ENCODE measurements around the gene RCOR1.
"Not testable (repeated sequence)": the region's sequence is repeated elsewhere in the genome, so short reads cannot be mapped to it uniquely, and the experiment has no call there.

Gene RCOR1

DNA sequence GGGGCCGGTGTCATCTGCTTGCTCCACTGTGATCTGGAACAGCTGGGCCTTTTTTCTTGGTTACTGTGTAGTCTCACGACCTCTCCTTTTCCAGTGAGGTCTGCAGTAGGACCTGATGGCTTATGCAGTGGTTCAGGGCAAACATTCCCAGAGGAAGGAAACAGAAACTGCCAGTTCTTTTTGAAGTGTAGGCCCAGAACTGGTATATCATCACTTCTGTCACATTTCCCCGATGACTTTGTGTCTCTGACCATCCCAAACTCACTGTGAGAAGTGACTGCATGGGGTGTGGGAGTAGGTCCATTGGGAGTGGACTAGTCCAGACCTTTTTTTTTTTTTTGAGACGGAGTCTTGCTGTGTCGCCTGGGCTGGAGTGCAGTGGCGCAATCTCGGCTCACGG is 38.4 kb downstream of the RCOR1 start:
- DNase-seq: peak; percentile 63 to 85 (median 74)

DNA sequence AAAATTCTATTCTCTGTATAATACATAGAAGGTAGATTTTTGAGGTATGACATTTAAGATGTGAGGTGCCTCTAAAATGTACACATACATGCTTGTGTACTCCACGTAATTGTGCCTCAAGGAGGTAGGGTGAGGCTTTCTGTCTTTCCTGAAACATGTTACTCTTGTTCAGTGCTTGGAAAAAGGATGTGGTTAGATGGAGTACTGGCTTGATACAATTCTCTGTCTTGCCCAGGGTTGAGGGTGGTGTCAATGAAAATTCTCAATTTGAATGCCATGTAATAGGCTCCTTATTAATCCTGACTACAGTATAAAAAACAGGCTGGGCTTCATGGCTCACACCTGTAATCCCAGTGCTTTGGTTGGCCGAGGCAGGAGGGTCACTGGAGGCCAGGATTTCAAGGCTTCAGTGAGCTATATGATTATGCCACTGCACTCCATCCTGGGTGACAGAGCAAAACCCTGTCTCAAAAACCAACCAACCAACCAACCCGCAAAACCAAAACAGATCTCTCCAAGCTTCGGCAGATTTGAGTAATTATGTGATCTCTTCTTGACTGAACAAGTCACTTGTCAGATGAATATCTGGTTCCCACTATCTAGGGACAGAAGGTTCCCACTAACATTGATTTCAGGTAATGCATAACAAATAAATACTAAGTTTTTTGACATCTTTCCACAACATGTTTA is 41.6 kb downstream of the RCOR1 start:
- no peak for DNase-seq

DNA sequence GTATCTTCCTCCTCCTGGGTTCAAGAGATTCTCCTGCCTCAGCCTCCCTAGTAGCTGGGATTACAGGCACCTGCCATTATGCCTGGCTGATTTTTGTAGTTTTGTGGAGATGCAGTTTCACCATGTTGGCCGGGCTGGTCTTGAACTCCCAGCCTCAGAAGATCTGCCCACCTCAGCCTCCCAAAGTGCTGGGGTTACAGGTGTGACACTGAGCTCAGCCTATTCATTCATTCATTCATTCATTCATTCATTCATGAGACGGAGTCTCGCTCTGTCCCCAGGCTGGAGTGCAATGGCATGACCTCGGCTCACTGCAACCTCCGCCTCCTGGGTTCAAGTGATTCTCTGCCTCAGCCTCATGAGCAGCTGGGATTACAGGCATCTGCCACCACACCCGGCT is 47.2 kb downstream of the RCOR1 start:
- not testable (repeated sequence) for DNase-seq

DNA sequence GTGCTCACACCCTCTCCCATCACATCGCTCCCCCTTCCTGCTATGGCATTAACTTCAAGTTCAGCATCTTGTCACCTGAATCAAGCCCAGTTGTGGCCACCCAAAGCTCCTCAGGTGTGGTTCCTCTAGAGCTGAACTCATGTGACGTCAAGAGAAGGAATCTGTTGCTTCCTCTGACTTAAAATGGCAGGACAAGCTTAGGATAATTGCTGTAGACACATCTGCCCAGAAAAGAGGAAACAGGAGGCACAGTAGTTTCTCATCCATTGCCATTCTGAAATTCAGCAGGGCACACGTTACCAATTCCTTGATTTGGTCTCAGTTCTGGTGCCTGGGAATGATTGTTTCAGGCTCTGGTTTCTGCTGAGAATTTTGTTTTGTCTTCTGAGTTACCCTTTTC is 52.1 kb downstream of the RCOR1 start:
- DNase-seq: peak in 2 of 3 donors; percentile 30 to 34

DNA sequence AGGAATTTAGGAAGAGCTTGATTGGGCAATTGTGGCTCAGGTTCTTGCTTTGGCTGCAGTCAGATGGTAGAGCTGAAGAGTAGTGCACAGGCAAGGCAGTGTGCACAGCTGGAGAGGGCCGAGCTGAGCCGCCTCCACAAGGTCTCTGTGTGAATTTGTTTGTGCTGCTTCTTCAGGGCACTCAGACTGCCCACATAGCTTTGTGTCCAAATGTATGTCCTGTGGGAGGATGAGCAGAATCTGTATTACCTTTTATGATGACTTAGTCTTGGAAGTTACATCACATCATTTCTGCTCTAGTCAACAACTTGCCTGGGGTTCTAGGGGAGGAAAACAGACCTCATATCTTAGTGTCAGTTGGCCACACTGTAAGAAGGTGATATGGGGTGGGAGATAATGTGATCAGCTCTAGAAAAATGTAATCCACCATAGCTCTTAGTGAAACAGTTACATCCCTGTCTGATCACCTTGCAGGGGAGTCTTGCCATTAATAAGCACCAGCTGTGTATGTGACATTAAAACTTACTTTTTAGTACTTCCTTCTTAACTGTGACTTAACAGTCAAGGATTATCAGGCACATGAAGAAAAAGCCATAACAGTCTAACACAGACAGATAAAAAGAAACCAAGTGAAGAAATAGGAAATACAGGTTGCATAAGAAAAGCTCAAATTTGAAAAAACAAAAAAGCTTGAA is 53.4 kb downstream of the RCOR1 start:
- peak in 2 of 3 donors; percentile 25 to 33 for DNase-seq

DNA sequence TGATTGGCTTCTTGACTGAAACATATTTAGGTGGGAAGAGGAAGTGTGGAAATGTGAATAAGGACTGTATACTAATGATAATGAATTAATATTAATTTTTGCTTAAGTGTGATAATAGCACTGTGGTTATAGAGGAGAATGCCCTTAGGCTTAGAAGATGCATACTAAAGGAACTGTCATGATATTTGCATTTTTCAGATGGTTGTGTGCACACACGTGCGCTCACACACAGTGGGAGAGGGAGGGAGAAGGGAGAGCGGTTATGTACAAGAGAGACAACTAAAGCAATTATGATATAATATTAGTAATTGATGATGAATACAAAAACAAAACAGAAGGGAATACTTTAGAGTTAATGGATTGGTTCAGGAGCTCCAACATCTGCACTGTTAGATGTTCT is 54.2 kb downstream of the RCOR1 start:
- DNase-seq: no peak

DNA sequence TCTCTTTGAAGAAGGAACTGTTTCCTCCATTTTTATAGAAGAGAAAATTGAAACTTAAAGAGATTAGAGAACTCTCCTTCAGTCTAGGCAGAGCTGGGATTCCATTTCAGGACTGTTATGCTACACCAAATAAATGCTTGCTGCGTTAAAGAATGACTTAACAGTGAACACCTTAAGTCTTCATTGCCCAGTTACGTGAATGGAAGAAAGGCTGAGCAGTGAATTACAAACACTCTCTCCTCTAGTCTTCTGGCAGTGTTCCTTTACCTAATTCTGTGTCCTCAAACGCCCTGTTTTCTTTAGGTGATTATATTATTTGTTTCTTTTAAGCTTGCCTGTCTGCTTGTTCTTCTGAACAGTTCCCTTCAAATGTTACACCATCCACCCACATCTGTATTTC is 59.7 kb downstream of the RCOR1 start:
- no peak for DNase-seq

DNA sequence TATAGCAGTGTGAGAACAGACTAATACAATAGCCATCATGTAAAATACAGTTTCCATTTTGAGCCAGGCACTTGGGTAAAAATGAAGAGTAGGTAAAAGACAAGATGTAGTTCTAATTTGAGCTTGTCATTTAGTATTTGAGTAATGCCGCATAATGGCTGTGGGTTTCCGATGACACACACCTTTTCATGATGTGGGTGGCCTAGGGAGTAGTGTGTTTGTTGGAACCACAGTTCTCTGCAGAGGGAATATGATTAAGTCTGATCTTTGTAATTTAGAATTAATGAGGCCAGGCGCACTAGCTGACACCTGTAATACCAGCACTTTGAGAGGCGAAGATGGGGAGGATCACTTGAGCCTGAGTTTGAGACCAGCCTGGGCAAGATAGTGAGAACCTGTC is 61.8 kb downstream of the RCOR1 start:
- no peak for DNase-seq

DNA sequence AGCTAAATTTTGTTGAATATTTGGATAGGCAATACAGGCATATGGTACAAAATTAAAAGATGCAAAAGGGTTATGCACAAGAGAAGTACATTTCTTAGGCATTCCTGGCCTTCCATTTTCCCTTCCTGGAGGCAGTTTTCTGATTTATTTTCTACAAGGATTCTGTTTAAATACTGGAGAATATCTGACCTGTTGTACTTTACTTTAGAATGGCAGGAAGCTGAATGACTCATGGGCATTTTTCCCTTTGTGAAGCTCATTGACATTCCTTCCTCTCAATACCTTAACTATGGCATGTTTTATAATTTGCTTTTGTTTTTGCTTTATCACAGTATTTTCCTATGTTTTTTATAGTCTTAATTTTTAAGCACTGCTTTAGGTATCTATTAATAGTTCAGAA is 62.7 kb downstream of the RCOR1 start:
- peak in 2 of 3 donors; percentile 22 to 49 for DNase-seq

DNA sequence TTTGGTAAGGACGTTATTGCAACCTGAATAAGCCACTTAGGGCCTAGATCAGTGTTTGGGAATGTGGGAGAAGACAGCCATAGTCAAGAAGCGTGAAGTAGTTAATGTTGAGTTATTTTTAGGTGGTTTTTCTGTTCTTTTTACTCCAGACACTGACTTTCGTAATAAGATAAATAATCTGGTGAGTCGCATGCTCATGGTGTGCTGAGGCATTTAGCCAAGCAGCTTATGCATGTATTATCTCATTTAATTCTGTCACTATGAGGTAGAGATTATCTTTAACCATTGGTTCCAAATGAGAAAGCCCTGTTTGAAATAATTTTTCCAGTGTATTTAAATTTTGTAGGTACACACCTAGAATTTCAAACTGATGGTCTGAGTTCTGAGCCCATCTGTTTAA is 67.3 kb downstream of the RCOR1 start:
- peak; percentile 58 to 81 (median 65) for DNase-seq

DNA sequence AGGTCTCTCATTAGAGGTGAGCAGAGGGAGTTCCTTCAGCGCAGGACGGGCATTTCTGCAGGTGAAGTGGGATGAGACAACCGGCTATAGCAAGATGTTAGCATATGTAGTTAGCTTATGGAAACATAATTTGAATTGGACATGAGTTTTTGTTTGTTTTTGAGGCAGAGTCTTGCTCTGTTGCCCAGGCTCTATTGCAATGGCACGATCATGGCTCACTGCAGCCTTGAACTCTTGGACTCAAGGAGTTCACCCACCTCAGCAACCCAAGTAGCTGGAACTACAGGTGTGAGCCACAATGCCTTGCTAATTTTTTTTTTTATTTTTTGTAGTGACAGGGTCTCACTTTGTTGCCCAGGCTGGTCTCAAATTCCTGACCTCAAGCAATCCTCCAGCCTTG is 69.2 kb downstream of the RCOR1 start:
- DNase-seq: no peak

DNA sequence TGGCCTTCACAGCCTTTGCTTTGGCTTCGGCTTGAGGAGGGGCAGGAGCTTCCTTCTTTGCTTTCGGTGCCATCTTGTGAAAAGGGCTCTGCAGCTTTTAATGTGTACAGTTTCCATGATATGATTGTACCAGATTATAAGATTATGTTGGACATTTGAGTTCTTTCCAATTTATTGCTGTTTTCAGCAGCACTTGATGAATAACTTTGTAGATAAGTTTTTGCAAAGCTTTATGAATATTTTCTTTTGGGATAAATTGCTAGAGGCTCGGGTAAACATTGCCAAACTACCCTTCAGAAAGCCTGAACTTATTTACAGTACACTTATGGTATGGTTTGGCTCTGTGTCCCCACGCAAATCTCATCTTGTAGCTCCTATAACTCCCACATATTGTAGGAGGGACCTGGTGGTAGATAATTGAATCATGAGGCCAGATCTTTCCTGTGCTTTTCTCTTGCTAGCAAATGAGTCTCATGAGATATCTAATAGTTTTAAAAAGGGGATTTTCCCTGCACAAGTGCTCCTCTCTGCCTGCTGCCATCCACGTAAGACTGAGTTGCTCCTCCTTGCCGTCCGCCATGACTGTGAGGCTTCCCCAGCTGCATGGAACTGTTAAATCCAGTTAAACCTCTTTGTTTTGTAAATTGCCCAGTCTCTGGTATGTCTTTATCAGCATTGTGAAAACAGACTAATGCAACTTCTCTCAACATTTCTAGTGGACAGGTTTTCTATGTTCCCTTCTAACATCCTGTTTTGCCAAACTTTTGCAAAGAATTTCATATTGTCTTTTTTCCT is 70.4 kb downstream of the RCOR1 start:
- no peak for DNase-seq

DNA sequence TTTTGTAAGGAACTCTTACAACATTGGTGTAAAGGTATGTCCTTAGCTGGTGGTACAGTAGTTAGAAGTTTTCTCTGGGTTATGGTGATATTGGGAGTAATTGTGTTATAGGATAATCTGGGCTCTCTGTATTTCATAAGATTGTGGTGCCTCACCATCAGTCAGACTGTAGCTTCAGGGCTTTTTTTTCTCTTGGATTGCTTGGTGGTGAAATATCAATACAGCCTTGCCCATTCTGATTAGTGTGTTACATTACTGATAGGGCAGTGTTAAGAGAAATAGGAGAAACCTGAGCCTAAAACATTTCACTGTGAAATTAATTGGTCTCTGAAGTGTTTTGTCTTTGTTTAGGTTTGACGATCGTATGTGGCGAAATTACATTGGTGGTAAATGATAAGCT is 71.0 kb downstream of the RCOR1 start:
- no peak for DNase-seq

DNA sequence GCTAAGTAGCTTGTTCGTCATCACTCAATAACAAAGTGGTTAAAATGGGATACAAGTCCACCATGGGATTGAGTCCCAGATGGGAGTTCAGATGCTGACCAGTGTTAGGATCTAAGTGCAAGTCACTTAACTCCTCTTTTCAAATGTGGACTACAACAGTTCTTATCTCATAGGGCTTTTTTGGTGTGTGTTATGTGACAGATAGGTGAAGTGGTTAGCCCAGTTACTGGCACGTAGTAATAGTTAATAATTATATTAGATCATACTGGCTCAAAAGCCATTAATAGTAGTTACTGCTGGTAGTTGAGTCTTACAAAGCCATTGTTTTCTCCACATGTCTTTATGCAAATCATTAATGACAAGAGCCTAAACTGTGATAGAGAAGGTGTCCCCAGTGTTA is 73.2 kb downstream of the RCOR1 start:
- DNase-seq: no peak

DNA sequence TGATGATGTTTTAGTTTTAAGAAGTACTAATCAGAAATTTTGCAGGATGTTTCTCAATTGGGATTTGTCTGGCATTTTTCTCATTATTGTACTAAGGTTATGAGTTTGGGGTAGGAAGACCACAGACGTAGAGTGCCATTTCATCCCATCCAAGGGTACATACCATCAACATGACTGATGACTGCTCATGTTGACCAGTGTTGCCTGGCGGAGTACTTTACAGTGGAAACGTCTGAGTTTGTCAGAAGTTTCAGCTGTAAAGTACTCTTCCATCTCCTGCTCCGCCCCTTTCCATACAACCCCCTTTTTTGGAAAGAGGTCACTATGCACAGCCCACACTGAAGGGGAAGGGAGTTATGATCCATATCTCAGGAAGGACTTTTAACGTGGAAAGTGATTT is 74.2 kb downstream of the RCOR1 start:
- DNase-seq: no peak

DNA sequence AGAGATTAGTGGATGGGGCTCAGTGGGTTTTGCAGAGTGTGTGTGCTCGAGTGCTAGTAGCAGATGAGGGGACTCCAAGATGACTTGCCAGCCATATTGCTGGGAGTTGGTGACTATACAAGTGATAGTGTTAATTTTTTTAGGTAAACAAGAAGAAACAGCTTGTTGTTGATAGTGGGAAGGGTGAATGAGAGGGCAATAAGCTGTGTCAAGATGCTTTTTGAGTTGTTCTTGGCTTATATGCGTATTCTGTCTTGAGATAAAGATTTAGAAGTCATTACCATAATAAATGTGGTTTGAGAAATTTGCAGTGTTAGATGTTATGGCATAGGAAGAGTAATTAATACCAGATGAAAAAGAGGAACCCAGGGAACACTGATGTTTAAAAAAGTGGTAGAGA is 75.3 kb downstream of the RCOR1 start:
- DNase-seq: no peak

DNA sequence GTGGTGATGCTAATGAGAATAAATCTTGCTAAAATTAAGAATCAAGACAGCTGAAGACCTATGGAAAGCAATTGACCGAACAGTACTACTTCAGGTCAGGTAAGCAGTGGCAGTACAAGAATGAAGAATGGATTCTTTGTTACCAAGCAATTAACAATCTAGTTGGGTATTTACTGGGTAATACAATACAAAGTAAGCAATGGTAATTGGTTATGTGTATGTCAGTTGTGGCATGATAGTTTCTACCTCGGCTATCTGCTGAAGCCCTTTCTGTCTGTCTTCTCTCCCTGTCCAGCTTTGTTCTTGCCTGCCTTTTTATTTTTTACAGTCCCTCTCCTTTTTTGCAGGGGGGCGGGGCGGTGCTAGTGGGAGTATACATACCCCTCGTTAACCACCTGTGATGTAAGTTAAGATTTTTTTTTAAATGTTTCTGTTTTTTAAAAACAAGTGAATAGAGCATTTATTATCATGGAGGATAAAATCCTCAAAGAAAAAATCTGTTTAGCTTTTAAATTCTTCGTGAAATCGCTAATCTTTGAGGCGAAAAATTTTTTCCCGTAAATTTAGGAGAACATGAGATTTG is 75.9 kb downstream of the RCOR1 start:
- DNase-seq: no peak

DNA sequence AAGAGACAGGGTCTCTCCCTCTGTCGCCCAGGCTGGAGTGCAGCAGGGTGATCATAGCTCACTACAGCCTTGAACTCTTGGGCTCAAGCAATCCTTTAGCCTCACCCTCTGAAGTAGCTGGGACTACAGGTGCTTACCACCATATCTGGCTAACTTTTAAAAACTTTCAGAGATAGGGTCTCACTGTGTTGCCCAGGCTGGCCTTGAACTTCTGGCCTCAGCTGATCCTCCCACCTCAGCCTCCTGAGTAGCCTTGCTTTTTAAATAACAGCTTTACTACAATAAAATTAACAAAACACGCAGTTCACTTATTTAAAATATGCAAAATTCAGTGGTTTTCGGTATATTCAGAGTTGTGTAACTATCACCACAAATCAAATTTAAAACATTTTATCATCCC is 79.0 kb downstream of the RCOR1 start:
- no peak for DNase-seq

DNA sequence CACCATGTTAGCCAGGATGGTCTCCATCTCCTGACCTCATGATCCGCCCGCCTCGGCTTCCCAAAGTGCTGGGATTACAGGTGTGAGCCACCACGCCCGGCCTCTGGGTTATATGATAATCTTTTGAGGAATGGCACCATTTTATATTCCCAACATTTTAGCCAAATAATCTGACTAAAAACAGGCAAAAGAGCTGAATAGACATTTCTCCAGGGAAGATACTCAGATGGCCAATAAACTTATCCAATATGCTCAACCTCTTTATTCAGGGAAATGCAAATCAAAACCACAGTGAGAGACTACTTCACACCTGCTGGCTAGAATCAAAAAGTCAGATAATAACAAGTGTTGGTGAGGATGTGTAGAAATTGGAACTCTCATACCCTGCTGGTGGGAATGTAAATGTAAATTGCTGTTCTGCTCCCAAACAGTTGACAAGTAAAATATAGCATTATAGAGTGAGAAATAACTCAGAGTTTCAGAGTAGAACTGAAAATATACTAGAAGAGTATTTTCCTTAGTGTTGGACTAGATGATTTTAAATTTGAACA is 80.0 kb downstream of the RCOR1 start:
- no peak for DNase-seq

DNA sequence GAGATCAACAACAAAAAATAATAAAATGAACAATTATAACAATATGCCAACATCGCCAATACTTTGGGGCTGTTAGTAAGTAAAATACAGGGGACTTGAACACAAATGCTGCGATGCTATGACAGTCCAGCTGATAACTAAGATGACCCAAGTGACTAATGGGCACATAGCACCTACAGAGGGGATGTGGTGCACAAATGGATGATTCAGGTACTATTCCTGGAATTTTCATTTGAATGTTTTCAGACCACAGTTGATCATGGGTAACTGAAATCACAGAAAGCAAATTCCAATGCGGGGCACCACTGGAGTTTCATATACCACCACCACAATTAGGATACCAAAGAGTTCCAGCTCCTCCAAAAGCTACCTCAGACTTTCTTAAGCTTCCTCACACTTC is 82.9 kb downstream of the RCOR1 start:
- no peak for DNase-seq

DNA sequence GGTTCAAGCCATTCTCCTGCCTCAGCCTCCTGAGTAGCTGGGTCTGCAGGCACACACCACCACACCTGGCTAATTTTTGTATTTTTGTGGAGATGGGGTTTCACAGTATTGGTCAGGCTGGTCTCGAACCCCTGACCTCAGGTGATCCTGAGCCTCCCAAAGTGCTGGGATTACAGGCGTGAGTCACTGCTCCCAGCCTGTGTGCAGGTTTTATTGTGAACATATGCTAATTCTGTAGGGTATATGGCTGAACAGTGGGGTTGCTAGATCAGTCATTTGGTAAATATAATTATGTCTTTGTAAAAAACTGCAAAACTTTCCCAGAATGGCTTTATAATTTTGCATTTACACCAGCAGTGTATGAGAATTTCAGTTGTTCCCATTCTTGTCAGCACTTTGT is 85.9 kb downstream of the RCOR1 start:
- no peak for DNase-seq

DNA sequence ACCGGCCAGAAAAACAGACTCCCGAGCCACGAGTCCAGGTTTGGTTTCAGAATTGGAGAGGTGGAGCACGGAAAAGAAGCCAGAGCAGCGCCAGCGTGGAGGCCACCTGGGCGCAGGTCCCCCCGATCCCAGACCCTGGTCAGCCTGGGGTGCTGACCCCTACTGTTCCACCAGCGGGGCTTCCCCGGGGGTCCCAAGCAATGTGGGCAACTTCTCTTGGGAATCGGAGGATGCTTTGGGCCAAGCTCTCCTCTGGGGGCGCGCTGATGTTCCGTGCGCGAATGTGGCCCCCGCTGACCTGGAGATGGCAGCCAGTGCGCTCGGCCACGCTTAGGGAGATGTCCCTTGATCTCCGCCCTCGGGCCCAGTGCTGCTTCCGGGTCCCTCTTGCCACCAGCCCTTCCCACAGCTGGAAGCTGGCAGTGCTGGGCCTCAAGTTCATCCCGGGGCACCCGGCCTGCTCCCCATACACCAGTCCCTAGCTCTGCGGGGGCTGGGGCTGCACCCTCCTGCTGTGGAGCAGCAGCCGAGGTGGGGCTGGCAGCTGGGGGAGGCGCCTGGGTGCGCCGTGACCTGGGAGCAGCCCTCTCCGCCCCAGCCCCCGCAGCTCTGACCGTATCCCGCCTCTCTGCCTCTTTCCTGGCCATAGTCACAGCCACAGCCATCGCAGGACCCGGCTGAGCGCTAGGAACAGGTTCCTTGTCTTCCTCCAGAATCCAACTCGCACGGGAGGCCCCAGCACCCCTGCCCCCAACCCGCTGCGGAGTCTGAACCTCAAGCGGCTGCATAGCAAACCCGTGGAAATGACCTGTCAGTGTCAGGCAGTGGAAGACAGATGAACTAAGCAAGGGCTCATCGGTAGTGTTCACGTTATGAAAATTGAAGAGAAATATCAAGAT is 91.2 kb downstream of the RCOR1 start:
- DNase-seq: no peak
